Astrocyte (in vitro differentiated cells and primary cell): ENCODE measurements around the gene CPA4. TPM values are rescaled to one million over a fixed set of nuclear protein-coding genes. Genes with fewer than 3 reads are reported as not detected.

Experiments
- DNase-seq: peaks from one replicate; pipeline ENCODE4 v3.0.0-alpha.2; 2010; ENCODE audit warnings: low read depth
- FAIRE-seq: peaks from 2 replicates; lab custom pipeline; 2011; peaks lifted over from hg19 to GRCh38; lab: Jason Lieb, UNC
- H2AFZ ChIP-seq: 2 replicates; pipeline ENCODE4 v1.6.0; 2012; ENCODE audit warnings: low read depth, low read length, inconsistent platforms
- H3K27ac ChIP-seq: 2 replicates; pipeline ENCODE4 v1.5.1; 2011; ENCODE audit warnings: low read depth, low read length, inconsistent platforms
- H3K27me3 ChIP-seq: 2 replicates; pipeline ENCODE4 v1.6.0; 2011; ENCODE audit warnings: low read length, inconsistent platforms; ENCODE audit not compliant: insufficient read depth
- H3K36me3 ChIP-seq: 2 replicates; pipeline ENCODE4 v1.5.1; 2011; ENCODE audit warnings: low read length, inconsistent platforms; ENCODE audit not compliant: insufficient read depth
- H3K4me1 ChIP-seq: 2 replicates; pipeline ENCODE4 v1.5.1; 2011; ENCODE audit warnings: low read length, inconsistent platforms; ENCODE audit not compliant: insufficient read depth
- H3K4me2 ChIP-seq: 2 replicates; pipeline ENCODE4 v1.6.0; 2012; ENCODE audit warnings: low read length, inconsistent platforms
- H3K4me3 ChIP-seq: 2 replicates; pipeline ENCODE4 v1.5.1; 2011; ENCODE audit warnings: low read depth, mild to moderate bottlenecking, low read length, inconsistent platforms; ENCODE audit not compliant: insufficient read depth
- H3K79me2 ChIP-seq: 2 replicates; pipeline ENCODE4 v1.6.0; 2012; ENCODE audit warnings: mild to moderate bottlenecking, low read length, inconsistent platforms; ENCODE audit not compliant: insufficient read depth
- H3K9ac ChIP-seq: 2 replicates; pipeline ENCODE4 v1.6.0; 2012; ENCODE audit warnings: mild to moderate bottlenecking, low read length, inconsistent platforms
- H3K9me3 ChIP-seq: 2 replicates; pipeline ENCODE4 v1.5.1; 2012; ENCODE audit warnings: low read depth, mild to moderate bottlenecking, low read length, inconsistent platforms; ENCODE audit not compliant: insufficient read depth
- H4K20me1 ChIP-seq: 2 replicates; pipeline ENCODE4 v1.6.0; 2012; ENCODE audit warnings: low read length, inconsistent platforms; ENCODE audit not compliant: insufficient read depth
- H3K27ac Mint-ChIP-seq: one replicate; pipeline ENCODE4 v1.8.0; 2021; ENCODE audit warnings: mild to moderate bottlenecking, mixed read lengths; ENCODE audit not compliant: unreplicated experiment
- H3K27me3 Mint-ChIP-seq: one replicate; pipeline ENCODE4 v1.8.0; 2021; ENCODE audit warnings: low read depth, mixed read lengths; ENCODE audit not compliant: unreplicated experiment
- H3K36me3 Mint-ChIP-seq: one replicate; pipeline ENCODE4 v1.8.0; 2021; ENCODE audit warnings: low read depth, mixed read lengths; ENCODE audit not compliant: unreplicated experiment
- H3K4me1 Mint-ChIP-seq: one replicate; pipeline ENCODE4 v1.8.0; 2021; ENCODE audit warnings: low read depth, mixed read lengths; ENCODE audit not compliant: unreplicated experiment
- H3K4me3 Mint-ChIP-seq: one replicate; pipeline ENCODE4 v1.8.0; 2021; ENCODE audit warnings: mild to moderate bottlenecking, moderate library complexity, mixed read lengths; ENCODE audit not compliant: unreplicated experiment
- H3K9me3 Mint-ChIP-seq: one replicate; pipeline ENCODE4 v1.8.0; 2021; ENCODE audit warnings: mild to moderate bottlenecking, mixed read lengths; ENCODE audit not compliant: unreplicated experiment
- EZH2 ChIP-seq: IDR thresholded peaks from 2 replicates; pipeline ENCODE4 v1.6.1; 2012; ENCODE audit warnings: mild to moderate bottlenecking, low read length, inconsistent platforms; ENCODE audit not compliant: insufficient read depth
- total RNA-seq: library from RNA; stranded (reverse); gene quantifications from 2 replicates; pipeline ENCODE4 v1.2.1, GENCODE V29; 2021
- TF ChIP-seq, protein P1 (sequence below): IDR thresholded peaks from 2 replicates; pipeline ENCODE4 v1.5.1; 2011; ENCODE audit warnings: low read depth, mild to moderate bottlenecking, inconsistent platforms, low read length, moderate library complexity; ENCODE audit not compliant: insufficient read depth

Gene CPA4
- total RNA-seq, 1 donor from 2014 or later: 111 TPM

DNA sequence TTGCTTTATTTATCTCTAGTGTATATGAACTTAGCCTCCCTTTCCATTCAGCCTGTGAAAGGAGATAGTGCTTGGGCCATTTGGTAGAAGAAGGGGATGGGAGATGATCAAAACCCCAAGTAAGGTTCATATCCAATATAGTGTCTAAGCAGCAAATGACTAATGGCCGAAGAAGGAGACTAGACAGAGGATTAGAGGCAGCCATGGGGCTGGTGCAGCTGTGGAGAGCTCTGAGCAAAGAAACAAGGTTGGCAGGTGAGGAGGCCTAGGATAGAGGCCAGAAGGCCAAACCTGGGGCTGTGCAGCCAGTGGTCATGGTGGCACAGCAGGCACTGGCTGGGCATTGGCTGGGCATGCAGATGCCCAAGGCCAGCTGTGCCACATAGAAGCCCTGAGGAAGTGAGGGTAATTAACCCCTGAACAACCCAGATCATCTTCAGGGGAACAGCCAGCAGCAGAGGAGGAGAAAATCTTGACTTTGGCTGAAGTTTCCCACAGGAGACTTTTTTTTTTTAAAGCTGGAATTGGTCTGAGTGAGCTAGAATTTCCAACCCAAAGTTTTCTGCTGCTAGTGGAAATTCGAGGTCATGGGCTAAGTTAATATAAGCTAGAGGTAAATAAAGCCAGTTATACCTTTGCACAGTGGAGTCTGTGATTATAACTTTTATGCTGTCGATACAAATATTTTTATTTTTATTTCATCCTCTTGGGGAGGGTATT lies 77.0 kb downstream of the CPA4 start:
- peak overlapping the region; percentile 43 for H3K4me2 ChIP-seq

DNA sequence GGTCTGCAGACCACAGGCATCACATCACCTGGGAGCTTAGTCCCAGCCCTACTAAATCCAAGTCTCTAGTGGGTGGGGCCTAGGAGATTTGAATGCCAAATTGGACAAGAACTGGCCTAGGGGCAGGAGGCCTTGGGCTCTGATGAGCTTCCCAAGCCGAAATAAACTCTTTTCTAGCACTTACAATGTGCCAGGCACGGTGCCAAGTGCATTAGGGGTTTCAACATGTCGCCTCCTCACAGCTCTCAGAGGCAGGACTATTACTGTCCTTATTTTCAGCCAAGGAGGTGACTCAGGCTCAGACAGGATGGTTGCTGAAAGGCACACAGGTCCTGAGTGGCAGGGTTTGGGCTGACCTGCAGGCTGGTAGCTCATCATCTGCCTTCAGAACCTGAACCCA lies 78.1 kb downstream of the CPA4 start:
- Mint-ChIP-seq H3K36me3 (no peaks in the 10 kb centered on the region), H3K9me3 (peaks cover 9% of the 10 kb centered on the region), H3K4me3 (no peak overlapping the region), H3K27ac (peak overlapping the region; percentile 53), H3K4me1 (peaks cover 51% of the 10 kb centered on the region), H3K27me3 (no peaks in the 10 kb centered on the region)
- Histone ChIP-seq H3K27ac (no peak overlapping the region), H4K20me1 (no peaks in the 10 kb centered on the region), H2AFZ (no peak overlapping the region), H3K9ac (no peak overlapping the region), H3K4me3 (no peak overlapping the region), H3K9me3 (peaks cover 3% of the 10 kb centered on the region), H3K79me2 (no peaks in the 10 kb centered on the region), H3K4me1 (peaks cover 49% of the 10 kb centered on the region), H3K36me3 (no peaks in the 10 kb centered on the region), H3K4me2 (no peak overlapping the region), H3K27me3 (no peaks in the 10 kb centered on the region)
- DNase-seq: no peak
- TF ChIP-seq, protein P1, sequence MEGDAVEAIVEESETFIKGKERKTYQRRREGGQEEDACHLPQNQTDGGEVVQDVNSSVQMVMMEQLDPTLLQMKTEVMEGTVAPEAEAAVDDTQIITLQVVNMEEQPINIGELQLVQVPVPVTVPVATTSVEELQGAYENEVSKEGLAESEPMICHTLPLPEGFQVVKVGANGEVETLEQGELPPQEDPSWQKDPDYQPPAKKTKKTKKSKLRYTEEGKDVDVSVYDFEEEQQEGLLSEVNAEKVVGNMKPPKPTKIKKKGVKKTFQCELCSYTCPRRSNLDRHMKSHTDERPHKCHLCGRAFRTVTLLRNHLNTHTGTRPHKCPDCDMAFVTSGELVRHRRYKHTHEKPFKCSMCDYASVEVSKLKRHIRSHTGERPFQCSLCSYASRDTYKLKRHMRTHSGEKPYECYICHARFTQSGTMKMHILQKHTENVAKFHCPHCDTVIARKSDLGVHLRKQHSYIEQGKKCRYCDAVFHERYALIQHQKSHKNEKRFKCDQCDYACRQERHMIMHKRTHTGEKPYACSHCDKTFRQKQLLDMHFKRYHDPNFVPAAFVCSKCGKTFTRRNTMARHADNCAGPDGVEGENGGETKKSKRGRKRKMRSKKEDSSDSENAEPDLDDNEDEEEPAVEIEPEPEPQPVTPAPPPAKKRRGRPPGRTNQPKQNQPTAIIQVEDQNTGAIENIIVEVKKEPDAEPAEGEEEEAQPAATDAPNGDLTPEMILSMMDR: no peak
- TF ChIP-seq EZH2: no peak
- FAIRE-seq: no peak

More for the DNA sequence above, 77.0 kb downstream of the CPA4 start:
- no peak overlapping the region for H3K4me3 ChIP-seq
- H3K27me3 ChIP-seq: no peaks in the 10 kb centered on the region
- FAIRE-seq (no peak), DNase-seq (no peak)
- TF ChIP-seq, protein P1: no peak
- no peak for TF ChIP-seq EZH2
- H3K9me3 Mint-ChIP-seq: peaks cover 7% of the 10 kb centered on the region
- no peaks in the 10 kb centered on the region for H3K27me3 Mint-ChIP-seq
- no peaks in the 10 kb centered on the region for H3K36me3 ChIP-seq
- H3K9me3 ChIP-seq: no peaks in the 10 kb centered on the region
- no peaks in the 10 kb centered on the region for H3K79me2 ChIP-seq
- H2AFZ ChIP-seq: no peak overlapping the region
- no peak overlapping the region for H3K27ac ChIP-seq
- peaks cover 61% of the 10 kb centered on the region for H3K4me1 Mint-ChIP-seq
- H3K9ac ChIP-seq: no peak overlapping the region
- no peaks in the 10 kb centered on the region for H3K36me3 Mint-ChIP-seq
- no peaks in the 10 kb centered on the region for H4K20me1 ChIP-seq
- no peak overlapping the region for H3K4me3 Mint-ChIP-seq
- peaks cover 59% of the 10 kb centered on the region for H3K4me1 ChIP-seq
- peak overlapping the region; percentile 91 for H3K27ac Mint-ChIP-seq
